Upper lobe of left lung (tissue), 4 donors: ENCODE data around the gene FLNC.

Experiments
- POLR2A ChIP-seq, 4 donors: fragments of 450-650 bp; IDR thresholded peaks; one replicate each; pipeline ENCODE4 v1.5.1; 2016 to 2017; ENCODE audit warnings: antibody characterized with exemption in 4 of 4, mild to moderate bottlenecking in 2 of 4
- POLR2AphosphoS5 ChIP-seq, 2 donors: sonication (generic); formaldehyde crosslinking; IDR thresholded peaks; one replicate each; pipeline ENCODE4 v1.5.1; 2017; ENCODE audit warnings: antibody characterized with exemption in 2 of 2

DNA sequence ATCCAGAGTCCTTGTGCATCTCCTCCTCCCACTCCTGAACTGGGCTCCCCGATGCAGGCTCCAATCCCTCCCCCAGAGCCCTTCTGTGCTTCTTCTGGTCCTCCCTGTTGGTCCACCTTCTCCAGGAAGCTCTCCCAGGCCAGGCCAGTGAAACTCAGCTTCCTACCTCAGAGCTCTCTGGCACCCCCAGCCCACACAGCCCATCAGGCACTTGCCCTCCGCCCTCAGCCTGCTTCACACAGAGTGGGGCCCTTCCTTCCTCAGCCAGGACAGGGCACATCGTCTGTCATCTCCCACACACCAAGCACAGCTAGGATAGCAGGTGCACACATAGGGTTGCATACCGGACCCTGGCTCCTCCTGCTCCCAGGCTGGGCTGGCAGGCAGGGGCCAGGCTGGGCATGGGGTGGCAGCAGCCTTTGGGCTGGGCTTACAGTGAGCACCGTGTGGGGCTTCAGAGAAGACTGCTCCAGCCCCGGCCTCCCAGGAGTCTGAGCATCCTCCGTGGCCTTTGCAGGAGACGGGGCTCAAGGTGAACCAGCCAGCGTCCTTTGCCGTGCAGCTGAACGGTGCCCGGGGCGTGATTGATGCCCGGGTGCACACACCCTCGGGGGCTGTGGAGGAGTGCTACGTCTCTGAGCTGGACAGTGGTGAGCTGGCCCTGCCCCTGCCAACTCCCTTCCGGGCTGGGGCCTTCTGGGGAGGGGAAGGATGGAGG is 26.0 kb downstream of the FLNC start:
- TF ChIP-seq POLR2AphosphoS5 (IDR thresholded peaks at IDR 0.05) (no peak), POLR2A (IDR thresholded peaks at IDR 0.05) (no peak)
